ENCODE results near the gene SPATS1.
"Not testable (repeated sequence)": the region's sequence is repeated elsewhere in the genome, so short reads cannot be mapped to it uniquely, and the experiment has no call there.

The SPATS1 gene

GRCh38 chr6:44311767-44312166 lies 30.7 kb upstream of the SPATS1 start:
- DNase-seq (ENCODE audit: low spot score) = no peak

- peak; percentile 92 for DNase-seq (ENCODE audit: low spot score)
Measured at GRCh38 chr6:44312901-44313788, 29.3 kb upstream of the SPATS1 start, which contains the start of gene AARS2. Gene AARS2, minus strand, starts transcription at chr6:44313347. Its CDS starts 24 bp downstream, at chr6:44313323.

GRCh38 chr6:44314657-44315056 lies 27.8 kb upstream of the SPATS1 start:
- DNase-seq (ENCODE audit: low spot score) = not testable (repeated sequence)

- DNase-seq (ENCODE audit: low spot score) = no peak
Measured at GRCh38 chr6:44315516-44315915, 26.9 kb upstream of the SPATS1 start.

- no peak for DNase-seq (ENCODE audit: low spot score)
Measured at GRCh38 chr6:44315951-44316350, 26.5 kb upstream of the SPATS1 start.

GRCh38 chr6:44316481-44316880 lies 26.0 kb upstream of the SPATS1 start:
- no peak for DNase-seq (ENCODE audit: low spot score)

- not testable (repeated sequence) for DNase-seq (ENCODE audit: low spot score)
Measured at GRCh38 chr6:44317136-44317631, 25.3 kb upstream of the SPATS1 start.

- no peak for DNase-seq (ENCODE audit: low spot score)
Measured at GRCh38 chr6:44321210-44321609, 21.2 kb upstream of the SPATS1 start.

- DNase-seq (ENCODE audit: low spot score) = no peak
Measured at GRCh38 chr6:44327096-44327495, 15.4 kb upstream of the SPATS1 start.

GRCh38 chr6:44327760-44328159 lies 14.7 kb upstream of the SPATS1 start:
- DNase-seq (ENCODE audit: low spot score) = no peak

GRCh38 chr6:44328203-44328602 lies 14.2 kb upstream of the SPATS1 start:
- DNase-seq (ENCODE audit: low spot score) = not testable (repeated sequence)

- DNase-seq (ENCODE audit: low spot score) = no peak
Measured at GRCh38 chr6:44329858-44330257, 12.6 kb upstream of the SPATS1 start.

- no peak for DNase-seq (ENCODE audit: low spot score)
Measured at GRCh38 chr6:44332585-44332984, 9.9 kb upstream of the SPATS1 start.

- no peak for DNase-seq (ENCODE audit: low spot score)
Measured at GRCh38 chr6:44333273-44333919, 9.1 kb upstream of the SPATS1 start.

- no peak for DNase-seq (ENCODE audit: low spot score)
Measured at GRCh38 chr6:44333942-44334341, 8.5 kb upstream of the SPATS1 start.

GRCh38 chr6:44335631-44336030 lies 6.8 kb upstream of the SPATS1 start:
- no peak for DNase-seq (ENCODE audit: low spot score)

- peak; percentile 71 for DNase-seq (ENCODE audit: low spot score)
Measured at GRCh38 chr6:44338228-44339122, 4.0 kb upstream of the SPATS1 start.

- DNase-seq (ENCODE audit: low spot score) = no peak
Measured at GRCh38 chr6:44339301-44339700, 3.1 kb upstream of the SPATS1 start.

GRCh38 chr6:44339763-44340625 lies 2.5 kb upstream of the SPATS1 start:
- DNase-seq (ENCODE audit: low spot score) = no peak

- DNase-seq (ENCODE audit: low spot score) = no peak
Measured at GRCh38 chr6:44341095-44341890, 1.2 kb upstream of the SPATS1 start.
